A549 (cell line): ENCODE measurements around the gene F12. TPM values are rescaled to one million over a fixed set of nuclear protein-coding genes. Genes with fewer than 3 reads are reported as not detected.

Experiments used
- ATAC-seq, 2 experiments: fragments of 200-7000 bp in 1 of 2; fragments of >200 bp in 1 of 2; cut with Nextera tagmentation in 1 of 2; cut with Tn5 transposase in 1 of 2; 3 replicates each; pipeline versions ENCODE4 v1.8.0 to v1.9.1; 2018 to 2020; ENCODE audit warnings: mild to moderate bottlenecking in 1 of 2, moderate library complexity in 1 of 2
- CTCF ChIA-PET: fragments of 300-600 bp; sonication (Branson Sonifier 250); formaldehyde crosslinking; extraction: SDS; loops from one replicate; lab custom pipeline; 2021; ENCODE audit warnings: antibody characterized with exemption, inconsistent platforms; lab: Yijun Ruan, JAX
- POLR2A ChIA-PET: fragments of 350-600 bp; formaldehyde crosslinking; extraction: SDS; loops from one replicate; lab custom pipeline; 2021; ENCODE audit warnings: antibody characterized with exemption, inconsistent platforms; lab: Yijun Ruan, JAX
- DNase-seq, 2 experiments: peaks; one replicate each; pipeline versions ENCODE4 v3.0.0 to v3.0.0-alpha.2; 2011 to 2016; ENCODE audit warnings: low read depth in 1 of 2, low spot score in 1 of 2
- FAIRE-seq: peaks from 2 replicates; lab custom pipeline; 2011; peaks lifted over from hg19 to GRCh38; lab: Jason Lieb, UNC
- H3K27ac ChIP-seq, 2 experiments: fragments of >200 bp; sonication (Bioruptor Twin); formaldehyde crosslinking; 3 replicates each; pipeline ENCODE4 v1.5.1; 2016 to 2017
- H3K4me1 ChIP-seq: fragments of >200 bp; sonication (Bioruptor Twin); formaldehyde crosslinking; 3 replicates; pipeline ENCODE4 v1.6.1; 2016
- H3K4me2 ChIP-seq: fragments of >200 bp; sonication (Bioruptor Twin); formaldehyde crosslinking; 3 replicates; pipeline ENCODE4 v1.6.1; 2016
- H3K4me3 ChIP-seq: fragments of >200 bp; sonication (Bioruptor Twin); formaldehyde crosslinking; 3 replicates; pipeline ENCODE4 v1.5.1; 2016
- H3K9me3 ChIP-seq: fragments of >200 bp; sonication (Bioruptor Twin); formaldehyde crosslinking; 3 replicates; pipeline ENCODE4 v1.6.1; 2016
- CBX2 ChIP-seq: fragments of 200-600 bp; sonication (generic); IDR thresholded peaks from 2 replicates; pipeline ENCODE4 v1.6.1; 2016; ENCODE audit warnings: low read depth, mild to moderate bottlenecking, borderline replicate concordance
- CHD4 ChIP-seq: fragments of 200-600 bp; sonication (generic); IDR thresholded peaks from 2 replicates; pipeline ENCODE4 v1.6.1; 2016; ENCODE audit warnings: antibody characterized with exemption, mild to moderate bottlenecking, borderline replicate concordance
- EP300 ChIP-seq, 2 experiments: fragments of >200 bp; sonication (Bioruptor Twin); formaldehyde crosslinking; IDR thresholded peaks; 2 replicates in 1 of 2; 3 replicates in 1 of 2; pipeline ENCODE4 v1.6.1; 2016 to 2017
- FOSL2 ChIP-seq, 2 experiments: fragments of 450-650 bp in 1 of 2; fragments of >200 bp in 1 of 2; sonication (Bioruptor Twin) in 1 of 2; formaldehyde crosslinking; IDR thresholded peaks; 2 replicates each; pipeline versions ENCODE4 v1.5.0 to v1.6.1; 2016 to 2020; ENCODE audit warnings: mild to moderate bottlenecking in 1 of 2, moderate library complexity in 1 of 2
- GATA3 ChIP-seq: IDR thresholded peaks from 2 replicates; pipeline ENCODE4 v1.6.1; 2012; ENCODE audit warnings: borderline replicate concordance
- HDAC2 ChIP-seq: fragments of 200-600 bp; sonication (generic); IDR thresholded peaks from 2 replicates; pipeline ENCODE4 v1.6.1; 2016
- JUN ChIP-seq, 2 experiments: fragments of >200 bp; sonication (Bioruptor Twin); formaldehyde crosslinking; IDR thresholded peaks; 2 replicates in 1 of 2; 3 replicates in 1 of 2; pipeline ENCODE4 v1.6.1; 2016 to 2017
- KDM5A ChIP-seq: fragments of 200-600 bp; sonication (generic); IDR thresholded peaks from 2 replicates; pipeline ENCODE4 v1.6.1; 2016; ENCODE audit warnings: antibody characterized with exemption, mild to moderate bottlenecking
- MYC ChIP-seq: IDR thresholded peaks from 2 replicates; pipeline ENCODE4 v1.6.1; 2012; ENCODE audit warnings: mild to moderate bottlenecking, inconsistent platforms, low read length, improper control_type of control experiment, borderline replicate concordance
- NFE2L2 ChIP-seq: fragments of 150-350 bp; conservative IDR thresholded peaks from 2 replicates; pipeline ENCODE4 v1.6.1; 2014; ENCODE audit warnings: low read length
- PBX3 ChIP-seq: IDR thresholded peaks from 2 replicates; pipeline ENCODE4 v1.6.1; 2012
- PHF8 ChIP-seq: fragments of 200-600 bp; sonication (generic); IDR thresholded peaks from 2 replicates; pipeline ENCODE4 v1.6.1; 2016; ENCODE audit warnings: low read depth, mild to moderate bottlenecking, antibody characterized with exemption, moderate library complexity, borderline replicate concordance
- POLR2AphosphoS2 ChIP-seq: conservative IDR thresholded peaks from 2 replicates; pipeline ENCODE4 v1.6.1; 2012; ENCODE audit warnings: low read length, improper control_type of control experiment, inconsistent platforms
- RNF2 ChIP-seq: fragments of 200-600 bp; sonication (generic); IDR thresholded peaks from 2 replicates; pipeline ENCODE4 v1.6.1; 2016; ENCODE audit warnings: low read depth, mild to moderate bottlenecking, antibody characterized with exemption, moderate library complexity, borderline replicate concordance
- SREBF2 ChIP-seq: fragments of 450-650 bp; IDR thresholded peaks from 2 replicates; pipeline ENCODE4 v1.6.1; 2014; ENCODE audit warnings: mild to moderate bottlenecking, moderate library complexity
- ZSCAN20 ChIP-seq: fragments of 250-450 bp; sonication (Bioruptor Pico); IDR thresholded peaks from 2 replicates; pipeline ENCODE4 v1.8.0; 2022; ENCODE audit warnings: mild to moderate bottlenecking, moderate library complexity
- WGBS: methylation state at CpG from one replicate; pipeline ENCODE4 v1.1.6; 2017; ENCODE audit errors: missing lambda C conversion rate; 5-methylcytosine and 5-hydroxymethylcytosine counted together
- polyA plus RNA-seq, 4 experiments: library from polyadenylated mRNA; depleted of rRNA in 3 of 4; stranded (reverse); fragments of >200 nt; fragmentation: RNase III in 1 of 4; extraction: RNeasy Plus Mini Kit Qiagen cat#74134 plus additional on column Dnase treatment in 1 of 4; gene quantifications; 2 replicates in 3 of 4; 3 replicates in 1 of 4; pipeline ENCODE4 v1.2.3, GENCODE V29; 2011 to 2017
- TF ChIP-seq, protein P1 (sequence below): fragments of 150-350 bp; IDR thresholded peaks from 2 replicates; pipeline ENCODE4 v1.6.1; 2014; ENCODE audit warnings: low read depth, mild to moderate bottlenecking, low read length
- TF ChIP-seq, protein P2 (sequence below): fragments of >200 bp; sonication (Bioruptor Twin); formaldehyde crosslinking; IDR thresholded peaks from 3 replicates; pipeline ENCODE4 v1.5.1; 2016
- TF ChIP-seq, protein P3 (sequence below): fragments of 200-600 bp; sonication (generic); IDR thresholded peaks from 2 replicates; pipeline ENCODE4 v1.6.1; 2016; ENCODE audit warnings: antibody characterized with exemption, mild to moderate bottlenecking, moderate library complexity
- TF ChIP-seq, protein P4 (sequence below): fragments of >200 bp; sonication (Bioruptor Twin); formaldehyde crosslinking; IDR thresholded peaks from 3 replicates; pipeline ENCODE4 v1.6.1; 2016
- TF ChIP-seq, protein P5 (sequence below): fragments of 450-650 bp; IDR thresholded peaks from 2 replicates; pipeline ENCODE4 v1.6.1; 2014; ENCODE audit warnings: antibody characterized with exemption
- TF ChIP-seq, protein P6 (sequence below): IDR thresholded peaks from 2 replicates; pipeline ENCODE4 v1.6.1; 2012

F12 gene
- polyA plus RNA-seq, 2 of the 4 experiments (the other 2 are of a cell fraction): 5.3 to 14.3 TPM

GRCh38 chr5:177397875-177398390, 11.4 kb downstream of the F12 start:
- WGBS: 71% methylated on average over 13 of the region's 16 CpGs
- no peak for FAIRE-seq
- H3K4me3 ChIP-seq: no peak overlapping the region
- H3K9me3 ChIP-seq: no peaks in the 10 kb centered on the region
- H3K4me1 ChIP-seq: peaks cover 5% of the 10 kb centered on the region; the same call in 1 of the 3 replicates
- ChIA-PET POLR2A (no interaction called here), CTCF (interaction anchor here (1.3 to 43.1 kb wide), 4 partner anchors 18 to 103 kb away, joined by 3 to 1107 read pairs (median 183); partner anchors contain the start of genes PRR7 and SLC34A1)
- TF ChIP-seq, protein P1, sequence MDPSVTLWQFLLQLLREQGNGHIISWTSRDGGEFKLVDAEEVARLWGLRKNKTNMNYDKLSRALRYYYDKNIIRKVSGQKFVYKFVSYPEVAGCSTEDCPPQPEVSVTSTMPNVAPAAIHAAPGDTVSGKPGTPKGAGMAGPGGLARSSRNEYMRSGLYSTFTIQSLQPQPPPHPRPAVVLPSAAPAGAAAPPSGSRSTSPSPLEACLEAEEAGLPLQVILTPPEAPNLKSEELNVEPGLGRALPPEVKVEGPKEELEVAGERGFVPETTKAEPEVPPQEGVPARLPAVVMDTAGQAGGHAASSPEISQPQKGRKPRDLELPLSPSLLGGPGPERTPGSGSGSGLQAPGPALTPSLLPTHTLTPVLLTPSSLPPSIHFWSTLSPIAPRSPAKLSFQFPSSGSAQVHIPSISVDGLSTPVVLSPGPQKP: no peak
- TF ChIP-seq, protein P2, sequence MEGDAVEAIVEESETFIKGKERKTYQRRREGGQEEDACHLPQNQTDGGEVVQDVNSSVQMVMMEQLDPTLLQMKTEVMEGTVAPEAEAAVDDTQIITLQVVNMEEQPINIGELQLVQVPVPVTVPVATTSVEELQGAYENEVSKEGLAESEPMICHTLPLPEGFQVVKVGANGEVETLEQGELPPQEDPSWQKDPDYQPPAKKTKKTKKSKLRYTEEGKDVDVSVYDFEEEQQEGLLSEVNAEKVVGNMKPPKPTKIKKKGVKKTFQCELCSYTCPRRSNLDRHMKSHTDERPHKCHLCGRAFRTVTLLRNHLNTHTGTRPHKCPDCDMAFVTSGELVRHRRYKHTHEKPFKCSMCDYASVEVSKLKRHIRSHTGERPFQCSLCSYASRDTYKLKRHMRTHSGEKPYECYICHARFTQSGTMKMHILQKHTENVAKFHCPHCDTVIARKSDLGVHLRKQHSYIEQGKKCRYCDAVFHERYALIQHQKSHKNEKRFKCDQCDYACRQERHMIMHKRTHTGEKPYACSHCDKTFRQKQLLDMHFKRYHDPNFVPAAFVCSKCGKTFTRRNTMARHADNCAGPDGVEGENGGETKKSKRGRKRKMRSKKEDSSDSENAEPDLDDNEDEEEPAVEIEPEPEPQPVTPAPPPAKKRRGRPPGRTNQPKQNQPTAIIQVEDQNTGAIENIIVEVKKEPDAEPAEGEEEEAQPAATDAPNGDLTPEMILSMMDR: no peak
- TF ChIP-seq POLR2AphosphoS2: no peak
- TF ChIP-seq KDM5A: no peak
- no peak for TF ChIP-seq PHF8
- TF ChIP-seq, protein P3, sequence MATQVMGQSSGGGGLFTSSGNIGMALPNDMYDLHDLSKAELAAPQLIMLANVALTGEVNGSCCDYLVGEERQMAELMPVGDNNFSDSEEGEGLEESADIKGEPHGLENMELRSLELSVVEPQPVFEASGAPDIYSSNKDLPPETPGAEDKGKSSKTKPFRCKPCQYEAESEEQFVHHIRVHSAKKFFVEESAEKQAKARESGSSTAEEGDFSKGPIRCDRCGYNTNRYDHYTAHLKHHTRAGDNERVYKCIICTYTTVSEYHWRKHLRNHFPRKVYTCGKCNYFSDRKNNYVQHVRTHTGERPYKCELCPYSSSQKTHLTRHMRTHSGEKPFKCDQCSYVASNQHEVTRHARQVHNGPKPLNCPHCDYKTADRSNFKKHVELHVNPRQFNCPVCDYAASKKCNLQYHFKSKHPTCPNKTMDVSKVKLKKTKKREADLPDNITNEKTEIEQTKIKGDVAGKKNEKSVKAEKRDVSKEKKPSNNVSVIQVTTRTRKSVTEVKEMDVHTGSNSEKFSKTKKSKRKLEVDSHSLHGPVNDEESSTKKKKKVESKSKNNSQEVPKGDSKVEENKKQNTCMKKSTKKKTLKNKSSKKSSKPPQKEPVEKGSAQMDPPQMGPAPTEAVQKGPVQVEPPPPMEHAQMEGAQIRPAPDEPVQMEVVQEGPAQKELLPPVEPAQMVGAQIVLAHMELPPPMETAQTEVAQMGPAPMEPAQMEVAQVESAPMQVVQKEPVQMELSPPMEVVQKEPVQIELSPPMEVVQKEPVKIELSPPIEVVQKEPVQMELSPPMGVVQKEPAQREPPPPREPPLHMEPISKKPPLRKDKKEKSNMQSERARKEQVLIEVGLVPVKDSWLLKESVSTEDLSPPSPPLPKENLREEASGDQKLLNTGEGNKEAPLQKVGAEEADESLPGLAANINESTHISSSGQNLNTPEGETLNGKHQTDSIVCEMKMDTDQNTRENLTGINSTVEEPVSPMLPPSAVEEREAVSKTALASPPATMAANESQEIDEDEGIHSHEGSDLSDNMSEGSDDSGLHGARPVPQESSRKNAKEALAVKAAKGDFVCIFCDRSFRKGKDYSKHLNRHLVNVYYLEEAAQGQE: no peak
- TF ChIP-seq FOSL2 (IDR thresholded peaks at IDR 0.05): no peak
- TF ChIP-seq FOSL2 (CRISPR knock-in tag; IDR thresholded peaks at IDR 0.05): no peak
- no peak for TF ChIP-seq RNF2
- no peak for TF ChIP-seq ZSCAN20 (CRISPR knock-in tag)
- TF ChIP-seq, protein P4, sequence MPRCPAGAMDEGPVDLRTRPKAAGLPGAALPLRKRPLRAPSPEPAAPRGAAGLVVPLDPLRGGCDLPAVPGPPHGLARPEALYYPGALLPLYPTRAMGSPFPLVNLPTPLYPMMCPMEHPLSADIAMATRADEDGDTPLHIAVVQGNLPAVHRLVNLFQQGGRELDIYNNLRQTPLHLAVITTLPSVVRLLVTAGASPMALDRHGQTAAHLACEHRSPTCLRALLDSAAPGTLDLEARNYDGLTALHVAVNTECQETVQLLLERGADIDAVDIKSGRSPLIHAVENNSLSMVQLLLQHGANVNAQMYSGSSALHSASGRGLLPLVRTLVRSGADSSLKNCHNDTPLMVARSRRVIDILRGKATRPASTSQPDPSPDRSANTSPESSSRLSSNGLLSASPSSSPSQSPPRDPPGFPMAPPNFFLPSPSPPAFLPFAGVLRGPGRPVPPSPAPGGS: no peak
- TF ChIP-seq, protein P5, sequence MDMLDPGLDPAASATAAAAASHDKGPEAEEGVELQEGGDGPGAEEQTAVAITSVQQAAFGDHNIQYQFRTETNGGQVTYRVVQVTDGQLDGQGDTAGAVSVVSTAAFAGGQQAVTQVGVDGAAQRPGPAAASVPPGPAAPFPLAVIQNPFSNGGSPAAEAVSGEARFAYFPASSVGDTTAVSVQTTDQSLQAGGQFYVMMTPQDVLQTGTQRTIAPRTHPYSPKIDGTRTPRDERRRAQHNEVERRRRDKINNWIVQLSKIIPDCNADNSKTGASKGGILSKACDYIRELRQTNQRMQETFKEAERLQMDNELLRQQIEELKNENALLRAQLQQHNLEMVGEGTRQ: no peak
- TF ChIP-seq SREBF2: no peak
- H3K4me2 ChIP-seq: no peak overlapping the region
- no peak overlapping the region for H3K27ac ChIP-seq
- ATAC-seq: no peak
- DNase-seq: no peak

GRCh38 chr5:177396807-177397206, 12.6 kb downstream of the F12 start:
- ATAC-seq (0 out of 6 replicates have a peak, but pooled peaks of 1 of the 2 experiments have one; percentile 7), DNase-seq (no peak), FAIRE-seq (no peak)
- Histone ChIP-seq H3K9me3 (no peaks in the 10 kb centered on the region), H3K27ac (no peak overlapping the region), H3K4me2 (no peak overlapping the region), H3K4me3 (no peak overlapping the region), H3K4me1 (no peaks in the 10 kb centered on the region; the same call in 2 of the 3 replicates)
- CTCF ChIA-PET: interaction anchor here (1.4 to 43.1 kb wide), 3 partner anchors 17 to 104 kb away, joined by 3 to 1107 read pairs (median 359); partner anchors contain the start of genes PRR7 and SLC34A1
- POLR2A ChIA-PET: no interaction called here
- 43% methylated on average over 5 of the region's 10 CpGs for WGBS
- TF ChIP-seq CHD4 (no peak), CBX2 (no peak), JUN (IDR thresholded peaks at IDR 0.05) (no peak), EP300 (IDR thresholded peaks at IDR 0.05) (no peak), PBX3 (no peak), HDAC2 (no peak), GATA3 (no peak), NFE2L2 (no peak), MYC (no peak)
- TF ChIP-seq, protein P1: no peak
- TF ChIP-seq, protein P6, sequence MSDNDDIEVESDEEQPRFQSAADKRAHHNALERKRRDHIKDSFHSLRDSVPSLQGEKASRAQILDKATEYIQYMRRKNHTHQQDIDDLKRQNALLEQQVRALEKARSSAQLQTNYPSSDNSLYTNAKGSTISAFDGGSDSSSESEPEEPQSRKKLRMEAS: no peak
